Measurements from ENCODE around the gene NCAM2.
A peak's percentile ranks its signal among the peaks of the same experiment; 100 is the strongest.

Gene NCAM2

GRCh38 chr21:20997636-20998455 is at the start of gene NCAM2:
TSS of gene NCAM2 (plus strand) at chr21:20998409.
- DNase-seq (ENCODE audit: low read depth in 2 of 3, low spot score in 2 of 3): peak; percentile 3 to 25 (median 12)

DNA sequence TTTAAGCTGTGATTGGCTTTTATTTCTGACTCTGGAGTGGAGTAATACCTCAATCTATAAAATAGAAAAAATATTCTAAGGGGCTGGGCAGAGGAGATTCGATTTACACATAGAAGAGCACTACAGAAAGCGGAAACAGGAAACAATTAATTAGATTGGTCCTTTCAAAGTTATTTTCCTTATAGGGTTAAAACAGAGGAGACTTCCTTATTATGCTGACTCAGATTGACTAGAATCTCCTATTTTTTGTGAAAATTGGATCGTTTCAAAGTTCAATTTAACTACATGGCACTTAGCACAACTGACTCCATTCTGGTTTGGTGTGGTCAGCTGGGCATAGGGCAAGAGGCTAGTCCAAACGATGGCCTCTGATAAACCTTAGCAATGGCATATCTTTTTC is 48.3 kb upstream of the NCAM2 start:
- no peak for DNase-seq (ENCODE audit: low read depth in 2 of 3, low spot score in 2 of 3)

DNA sequence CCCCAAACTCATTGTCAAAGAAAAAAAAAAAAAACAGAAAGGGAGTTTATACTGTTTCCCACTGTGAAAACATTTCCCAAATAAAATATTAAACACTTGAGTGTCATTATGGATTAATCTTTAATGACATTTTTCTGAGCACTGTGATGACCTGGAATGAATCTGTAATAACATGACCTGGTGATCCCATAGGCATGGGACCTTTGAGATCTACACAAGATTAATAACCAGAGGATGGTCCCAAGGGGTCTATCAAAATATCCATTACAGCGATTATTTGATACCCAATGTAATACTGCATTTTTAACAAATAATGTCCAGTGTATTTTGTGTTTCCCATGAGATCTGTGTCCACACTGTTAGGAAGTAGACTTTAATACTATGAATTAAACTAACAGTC is 32.4 kb upstream of the NCAM2 start:
- DNase-seq (ENCODE audit: low read depth in 2 of 3, low spot score in 2 of 3): no peak

DNA sequence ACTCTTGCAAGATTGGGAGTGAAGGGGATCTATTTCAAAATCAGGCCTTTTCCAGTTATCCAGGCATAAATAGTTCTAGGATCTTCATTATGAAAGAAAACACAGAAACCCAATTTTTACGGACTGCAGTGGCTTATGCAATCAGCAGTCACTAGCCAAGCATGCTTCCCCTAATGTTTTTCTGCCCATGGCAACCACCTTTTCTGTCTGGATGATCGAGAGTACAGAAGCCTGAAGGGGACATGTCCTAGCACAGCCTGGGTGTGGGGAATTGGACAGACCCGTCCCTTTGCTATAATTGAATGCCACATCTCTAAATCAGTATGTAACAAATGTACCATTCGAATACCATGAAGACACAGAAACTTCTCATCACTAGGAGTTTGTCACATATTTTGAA is 29.8 kb upstream of the NCAM2 start:
- no peak for DNase-seq (ENCODE audit: low read depth in 2 of 3, low spot score in 2 of 3)

DNA sequence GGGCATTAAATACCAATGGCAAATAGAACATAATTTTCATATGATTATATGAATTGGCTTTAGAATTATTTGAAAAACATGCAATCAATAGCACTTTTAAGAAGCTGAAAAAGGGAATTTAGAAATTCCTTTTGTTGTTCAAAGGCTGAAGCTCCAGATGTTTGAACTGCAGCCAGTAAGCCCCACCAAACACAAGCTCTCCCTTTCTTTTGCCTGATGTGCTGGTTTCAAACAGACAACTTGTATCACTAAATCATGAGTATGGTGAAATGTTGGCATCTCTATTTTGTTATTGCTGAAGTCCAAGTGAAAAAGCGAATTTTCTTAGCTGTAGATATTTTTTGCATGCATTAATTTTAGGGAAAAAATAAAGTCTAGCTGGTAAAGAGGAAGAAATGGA is 27.5 kb upstream of the NCAM2 start:
- DNase-seq (ENCODE audit: low read depth in 2 of 3, low spot score in 2 of 3): no peak

DNA sequence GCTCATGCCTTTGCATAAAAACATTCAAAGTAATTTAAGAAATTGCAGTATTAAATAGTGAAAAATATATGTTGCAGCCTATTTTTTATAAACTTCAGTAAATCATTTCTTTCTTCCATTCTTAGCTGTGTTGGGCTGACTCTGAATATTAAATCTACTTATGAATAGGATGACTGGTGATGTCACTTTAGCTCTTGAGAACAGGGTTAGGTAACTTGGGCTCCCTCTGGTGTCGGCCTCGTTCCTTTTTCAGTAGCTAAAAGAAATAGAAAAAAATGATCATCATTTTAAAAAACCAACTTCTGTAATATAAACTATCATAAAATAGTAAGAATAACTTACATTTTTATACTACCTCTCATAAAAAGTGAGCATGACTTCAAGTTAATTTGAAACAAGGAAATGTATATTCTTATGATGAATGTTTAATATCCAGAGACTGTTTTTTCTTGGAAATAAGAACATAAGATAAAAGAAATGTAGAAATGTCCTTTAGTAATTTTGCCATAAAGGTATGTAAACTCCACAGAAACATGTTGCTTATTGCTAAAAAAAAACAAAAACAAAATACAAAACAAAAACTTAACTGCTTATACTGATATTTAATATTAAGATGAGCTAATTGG is 26.8 kb upstream of the NCAM2 start:
- no peak for DNase-seq (ENCODE audit: low read depth in 2 of 3, low spot score in 2 of 3)

GRCh38 chr21:20994790-20995189 is 3.4 kb upstream of the NCAM2 start:
- no peak for DNase-seq (ENCODE audit: low read depth in 2 of 3, low spot score in 2 of 3)

DNA sequence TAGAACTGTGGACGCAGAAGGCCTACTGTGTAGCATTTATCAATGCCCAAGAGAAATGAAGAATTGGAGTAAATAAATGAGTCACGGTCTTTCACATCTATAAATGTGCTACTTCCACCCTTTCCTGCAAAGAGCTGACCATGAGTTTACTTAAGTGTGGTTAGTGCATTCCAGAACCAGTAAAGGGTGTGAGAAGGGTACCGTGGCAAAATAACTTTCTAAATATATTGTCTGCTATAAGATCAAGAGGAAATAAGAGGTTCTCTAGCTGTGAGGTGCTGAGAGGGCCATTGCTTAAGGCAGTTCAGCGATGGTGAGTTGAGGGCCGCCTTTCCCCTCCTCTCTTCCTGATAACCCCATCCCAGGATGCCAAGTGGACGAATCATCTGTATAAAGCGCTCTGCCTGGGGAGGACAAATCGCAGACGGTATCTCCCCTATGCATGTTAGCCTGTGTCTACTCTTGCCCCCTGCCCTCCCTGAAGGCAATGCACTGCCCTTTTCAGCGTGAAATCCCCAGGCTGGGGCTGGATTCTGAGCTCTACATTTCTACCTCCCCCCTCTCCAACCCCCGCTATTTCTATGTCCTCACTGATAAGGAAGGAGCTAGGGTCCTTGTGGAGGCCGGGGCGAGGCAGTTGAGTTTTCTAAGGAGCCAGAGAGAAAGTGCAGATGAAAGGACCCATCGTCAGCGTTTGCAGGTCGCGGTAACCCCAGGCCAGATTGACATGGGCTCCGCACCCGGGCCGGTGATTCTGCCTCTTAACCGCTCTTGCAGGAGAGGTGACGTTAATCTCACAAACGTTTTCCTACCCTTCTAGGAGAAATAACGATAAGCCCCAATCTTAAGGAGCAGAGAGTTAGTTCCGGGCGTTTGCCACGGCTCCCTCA is 1.5 kb upstream of the NCAM2 start:
- no peak for DNase-seq (ENCODE audit: low read depth in 2 of 3, low spot score in 2 of 3)

DNA sequence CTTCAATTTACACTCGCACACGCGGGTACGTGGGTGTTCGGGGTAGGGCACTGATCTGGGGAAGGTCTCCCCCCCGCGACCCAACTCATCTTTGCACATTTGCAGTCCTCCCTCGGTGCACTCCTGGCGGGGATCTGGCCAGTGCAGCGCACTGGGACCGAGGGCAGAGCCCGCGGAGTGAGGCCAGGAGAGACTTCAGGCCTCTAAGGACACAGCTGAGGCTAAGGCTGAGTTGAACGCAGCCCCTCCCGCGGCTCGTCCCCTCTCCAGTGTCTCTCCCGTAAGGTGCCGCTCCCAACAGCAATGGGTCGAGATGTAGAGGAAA is 936 bp upstream of the NCAM2 start:
- DNase-seq (ENCODE audit: low read depth in 2 of 3, low spot score in 2 of 3): no peak

GRCh38 chr21:20998456-20998789 is 214 bp downstream of the NCAM2 start:
- DNase-seq (ENCODE audit: low read depth in 2 of 3, low spot score in 2 of 3): peak in 1 of 3 experiments; percentile 11

DNA sequence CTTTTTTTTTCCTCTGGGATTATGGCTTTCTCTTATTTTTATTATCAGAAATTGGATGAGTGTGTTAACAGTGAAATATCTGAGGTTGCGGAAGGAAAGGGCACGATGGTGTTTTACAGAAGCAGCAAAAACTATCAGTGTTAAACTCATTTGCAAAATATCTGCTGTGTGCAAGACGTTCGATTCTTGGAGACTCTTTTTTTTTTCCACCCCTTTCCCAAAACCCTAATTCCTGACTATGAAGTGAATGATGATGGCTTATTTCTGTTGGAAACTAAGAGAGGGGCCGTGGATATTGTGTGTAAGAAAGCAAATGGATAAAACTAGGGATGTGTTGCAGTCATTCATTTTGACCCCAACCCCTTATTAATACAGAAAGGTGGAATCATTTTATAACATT is 677 bp downstream of the NCAM2 start:
- no peak for DNase-seq (ENCODE audit: low read depth in 2 of 3, low spot score in 2 of 3)

DNA sequence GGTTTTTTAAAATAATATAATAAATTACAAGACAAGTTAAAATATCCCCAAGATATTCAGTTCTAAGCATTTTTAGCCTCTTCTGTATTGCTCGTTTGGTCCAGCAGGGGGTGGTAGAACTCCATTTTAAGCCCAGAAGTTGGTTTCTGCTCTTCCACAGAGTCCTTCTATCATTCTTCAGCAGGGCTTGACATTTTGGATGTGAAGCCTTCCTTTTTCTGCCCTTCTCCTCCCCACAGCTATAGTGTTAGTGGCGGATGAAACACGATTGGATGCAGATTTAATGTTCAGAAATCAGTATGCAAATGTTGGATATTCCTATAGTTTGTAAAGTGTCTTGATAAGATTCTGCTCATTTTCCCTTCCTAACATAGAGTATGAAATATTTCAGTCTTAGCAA is 1.4 kb downstream of the NCAM2 start:
- DNase-seq (ENCODE audit: low read depth in 2 of 3, low spot score in 2 of 3): no peak

DNA sequence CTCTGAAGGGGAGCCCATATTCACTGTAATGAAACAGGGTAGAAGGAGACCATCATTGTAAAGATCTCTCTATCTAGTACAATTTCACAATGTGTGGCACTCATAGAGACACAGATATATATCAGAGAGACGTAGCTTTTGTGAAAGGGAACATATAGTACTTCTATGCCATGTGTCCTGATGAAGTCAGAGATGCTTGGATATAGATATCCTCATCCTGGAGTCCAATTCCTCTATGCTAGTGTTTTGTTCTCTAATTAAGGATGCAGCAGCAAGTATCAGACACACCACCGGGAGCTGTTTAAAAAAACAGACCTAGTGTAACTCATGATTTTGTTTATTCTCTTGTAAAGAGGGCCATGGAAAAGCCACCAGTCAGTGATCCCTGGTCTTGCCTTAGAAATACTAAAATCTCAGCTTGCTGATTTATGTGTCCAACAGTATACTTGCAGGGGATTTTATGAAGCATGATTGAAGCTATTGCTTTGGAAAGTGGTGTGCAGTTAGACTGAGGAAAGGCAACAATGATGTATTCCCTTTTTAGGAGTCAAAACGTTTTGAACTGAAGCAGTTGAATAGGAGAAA is 2.5 kb downstream of the NCAM2 start:
- DNase-seq (ENCODE audit: low read depth in 2 of 3, low spot score in 2 of 3): no peak

DNA sequence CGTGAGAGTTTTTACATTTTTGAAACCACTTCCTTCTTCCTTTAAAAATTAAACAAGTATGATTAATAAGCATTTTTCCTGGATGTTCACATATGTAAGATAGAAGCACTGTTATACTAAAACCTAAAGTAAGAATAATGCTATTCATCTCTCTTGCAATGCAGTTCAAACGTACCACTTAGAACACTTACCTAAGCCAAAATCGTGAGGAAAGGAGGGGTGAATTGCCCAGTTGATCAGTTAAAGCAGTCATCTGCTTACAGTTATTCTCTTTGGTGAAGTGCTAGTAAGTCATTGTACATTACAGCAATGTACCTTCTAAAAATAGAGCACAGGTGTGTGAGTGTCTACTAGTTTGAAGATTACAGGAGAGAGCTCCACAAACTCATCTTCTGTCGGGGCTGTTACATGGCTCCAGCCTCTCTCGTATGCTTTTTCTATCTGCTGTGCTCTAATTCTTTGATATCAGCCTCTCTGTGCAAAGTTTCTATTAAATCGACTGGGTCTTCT is 3.4 kb downstream of the NCAM2 start:
- DNase-seq (ENCODE audit: low read depth in 2 of 3, low spot score in 2 of 3): no peak

DNA sequence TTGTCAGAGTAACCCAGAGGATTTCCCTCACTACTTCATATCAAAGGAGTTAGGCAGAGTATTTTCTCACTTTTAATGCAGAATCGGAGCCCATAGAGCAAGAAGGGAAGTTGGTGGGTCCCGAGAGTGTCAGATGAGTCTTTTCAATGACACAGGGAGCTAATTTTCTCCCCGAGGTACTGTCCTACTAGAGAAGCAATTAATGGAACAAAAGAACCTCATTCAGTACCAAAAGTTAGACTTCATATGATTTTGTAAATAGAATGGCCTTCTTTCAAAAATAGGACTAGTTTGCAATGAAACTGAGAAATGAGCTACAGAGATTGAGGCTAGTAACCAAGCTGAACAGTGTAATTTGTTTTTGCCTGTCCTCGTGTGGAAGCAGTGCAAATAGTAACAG is 3.9 kb downstream of the NCAM2 start:
- DNase-seq (ENCODE audit: low read depth in 2 of 3, low spot score in 2 of 3): no peak

DNA sequence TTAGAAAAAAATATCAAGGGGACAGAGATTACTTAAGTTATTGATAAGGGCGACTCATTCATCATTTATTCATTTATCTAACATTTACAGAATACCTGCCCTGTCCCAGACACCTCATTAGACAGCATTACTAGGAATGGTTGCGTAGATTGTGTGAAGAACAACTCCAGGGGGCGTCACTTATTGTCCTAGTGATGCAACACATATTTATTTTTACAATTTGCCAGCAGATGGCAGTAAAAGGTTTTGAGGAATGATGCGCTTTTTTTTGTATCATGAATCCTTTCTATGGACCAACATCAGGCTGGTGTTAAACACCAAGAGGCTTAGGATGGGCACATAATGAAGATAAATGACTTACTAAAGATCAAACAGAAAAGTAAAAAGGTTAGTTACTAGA is 5.5 kb downstream of the NCAM2 start:
- DNase-seq (ENCODE audit: low read depth in 2 of 3, low spot score in 2 of 3): no peak

GRCh38 chr21:21007606-21008005 is 9.4 kb downstream of the NCAM2 start:
- no peak for DNase-seq (ENCODE audit: low read depth in 2 of 3, low spot score in 2 of 3)

- DNase-seq (ENCODE audit: low read depth in 2 of 3, low spot score in 2 of 3): no peak
Observed at GRCh38 chr21:21010228-21010627, 12.0 kb downstream of the NCAM2 start.

DNA sequence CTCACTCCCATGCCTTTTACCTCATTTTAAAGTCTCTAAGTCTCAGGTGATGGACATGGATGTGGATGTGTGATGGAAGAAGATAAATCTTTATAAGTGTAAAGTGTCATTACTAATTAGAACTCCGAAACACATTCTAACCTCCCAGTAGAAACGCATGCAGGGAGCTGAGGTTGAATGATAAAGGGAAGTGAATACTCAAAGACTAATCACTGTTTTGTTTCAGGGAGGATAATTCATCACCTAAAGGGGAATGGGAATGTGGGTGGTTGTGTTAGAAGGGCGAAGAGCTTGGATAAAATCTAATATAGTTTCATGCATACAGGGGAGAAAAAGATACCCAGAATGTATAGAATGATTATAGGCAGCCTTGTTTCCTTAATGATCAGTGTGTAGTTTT is 12.5 kb downstream of the NCAM2 start:
- DNase-seq (ENCODE audit: low read depth in 2 of 3, low spot score in 2 of 3): no peak

- DNase-seq (ENCODE audit: low read depth in 2 of 3, low spot score in 2 of 3): no peak
Observed at GRCh38 chr21:21018821-21019220, 20.6 kb downstream of the NCAM2 start.

GRCh38 chr21:21019681-21020080 is 21.5 kb downstream of the NCAM2 start:
- no peak for DNase-seq (ENCODE audit: low read depth in 2 of 3, low spot score in 2 of 3)

DNA sequence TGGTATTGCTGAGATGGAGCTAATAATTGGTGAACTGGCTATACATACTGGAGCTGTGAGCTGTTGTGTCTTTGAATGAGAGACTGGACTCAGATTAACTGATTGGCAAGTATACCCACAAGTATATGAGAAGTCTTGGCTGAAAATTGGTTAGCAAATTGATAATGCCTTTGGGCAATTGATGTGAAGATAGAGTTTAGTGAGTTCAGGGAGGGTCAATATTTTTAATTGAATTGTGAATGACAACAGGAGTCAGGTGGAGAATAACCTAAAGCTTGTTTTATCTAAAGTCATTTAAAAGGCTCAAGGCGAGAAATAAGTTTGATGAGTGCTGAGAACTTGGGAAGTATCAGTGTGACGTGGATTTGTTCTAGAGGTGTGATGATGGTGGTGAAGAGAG is 27.5 kb downstream of the NCAM2 start:
- no peak for DNase-seq (ENCODE audit: low read depth in 2 of 3, low spot score in 2 of 3)

All from activated CD8-positive, alpha-beta memory T cell treated with anti-CD3 and anti-CD28 coated beads for 48 hours (primary cell).